GM21717 (cell line): ENCODE results near the gene KCNH2.

Source experiments
- ATAC-seq: cut with Tn5 transposase; IDR thresholded peaks from one replicate; pipeline ENCODE4 v1.9.1; 2021; ENCODE audit warnings: mild to moderate bottlenecking, moderate library complexity; ENCODE audit not compliant: unreplicated experiment

Gene KCNH2

DNA sequence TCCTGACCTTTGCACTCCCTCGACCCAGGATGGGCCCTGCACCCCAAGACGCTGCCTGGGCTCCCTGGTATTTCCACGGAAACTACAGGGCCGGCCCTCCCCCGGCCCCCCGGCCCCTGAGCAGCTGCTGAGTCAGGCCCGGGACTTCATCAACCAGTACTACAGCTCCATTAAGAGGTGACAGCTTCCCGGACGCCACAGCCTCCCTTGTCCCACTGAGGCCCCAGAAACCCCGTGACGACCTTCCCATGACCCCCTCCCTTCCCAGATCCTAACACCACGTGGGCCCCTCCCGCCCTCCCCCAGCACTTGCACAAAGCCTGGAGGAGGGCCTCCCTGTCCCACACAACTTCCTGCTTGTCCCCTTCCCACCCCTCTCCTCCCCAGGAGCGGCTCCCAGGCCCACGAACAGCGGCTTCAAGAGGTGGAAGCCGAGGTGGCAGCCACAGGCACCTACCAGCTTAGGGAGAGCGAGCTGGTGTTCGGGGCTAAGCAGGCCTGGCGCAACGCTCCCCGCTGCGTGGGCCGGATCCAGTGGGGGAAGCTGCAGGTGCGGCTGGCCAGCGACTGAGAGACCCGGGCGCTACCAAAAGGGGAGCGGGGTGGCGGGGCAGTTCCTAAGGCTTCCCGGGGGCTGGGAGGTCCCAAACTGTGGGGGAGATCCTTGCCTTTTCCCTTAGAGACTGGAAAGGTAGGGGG is 18.4 kb upstream of the KCNH2 start:
- no peak for ATAC-seq

DNA sequence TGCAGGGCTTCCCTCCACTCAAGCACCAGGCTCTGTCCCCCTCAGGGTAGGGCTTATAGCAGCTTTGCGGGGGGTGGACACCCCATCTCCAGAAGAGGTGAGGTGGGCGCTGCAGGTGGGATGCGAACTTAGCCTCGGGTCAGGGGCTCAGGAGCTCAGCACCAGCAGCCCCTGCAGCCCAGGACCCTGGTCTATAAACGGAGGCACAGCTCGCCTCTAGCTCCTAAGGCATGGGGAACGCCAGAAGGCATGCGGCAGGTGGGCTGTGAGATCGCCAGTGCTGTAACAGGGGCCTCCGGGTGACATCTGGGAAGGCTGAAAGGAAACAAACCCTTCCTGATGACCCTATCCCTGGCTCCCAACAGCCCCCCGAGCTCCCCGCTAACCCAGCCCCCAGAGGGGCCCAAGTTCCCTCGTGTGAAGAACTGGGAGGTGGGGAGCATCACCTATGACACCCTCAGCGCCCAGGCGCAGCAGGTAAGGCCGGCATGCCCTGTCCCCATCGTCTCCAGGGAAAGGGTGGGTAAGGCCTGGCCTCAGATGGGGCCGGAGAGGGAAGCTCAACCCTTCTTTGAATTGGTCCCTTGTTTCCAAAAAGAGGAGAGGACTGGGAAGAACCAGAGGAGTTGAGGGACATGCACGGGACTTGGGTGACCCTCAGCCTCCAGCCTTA is 16.9 kb upstream of the KCNH2 start:
- ATAC-seq, result no peak

DNA sequence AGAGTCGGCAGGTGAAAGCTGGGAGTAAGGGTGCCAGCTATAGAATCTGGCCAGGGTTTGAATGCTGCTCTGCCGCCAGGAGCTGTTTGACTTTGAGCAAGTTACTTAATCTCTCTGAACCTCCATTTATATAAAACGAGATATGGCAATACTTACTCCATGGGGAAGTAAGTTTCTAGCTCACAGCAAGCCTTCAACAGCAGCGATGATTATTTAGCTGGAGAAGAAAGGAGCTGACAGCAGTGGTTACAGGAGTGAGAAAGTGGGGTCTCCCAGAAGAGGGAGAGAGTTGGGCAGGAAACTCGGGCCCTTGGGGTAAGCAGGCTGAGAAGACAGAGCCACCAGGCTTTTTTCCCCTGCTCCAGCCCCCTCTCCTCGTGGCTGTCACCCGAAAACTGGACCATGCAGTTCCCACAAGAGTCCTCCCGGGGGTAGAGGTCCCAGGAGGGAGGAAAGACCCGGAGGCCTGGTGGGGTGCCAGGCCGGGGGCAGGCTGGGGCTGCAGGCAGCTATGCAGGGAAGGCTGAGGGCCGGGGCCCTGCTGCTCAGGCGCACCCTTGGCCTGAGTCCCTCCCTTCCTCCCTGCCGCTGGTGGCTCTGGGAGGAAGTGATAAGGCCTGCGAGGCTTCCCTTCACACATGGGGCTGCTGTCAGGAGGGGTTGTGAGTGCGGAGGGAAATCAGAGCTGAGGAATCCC is 16.2 kb upstream of the KCNH2 start:
- ATAC-seq, result no peak

DNA sequence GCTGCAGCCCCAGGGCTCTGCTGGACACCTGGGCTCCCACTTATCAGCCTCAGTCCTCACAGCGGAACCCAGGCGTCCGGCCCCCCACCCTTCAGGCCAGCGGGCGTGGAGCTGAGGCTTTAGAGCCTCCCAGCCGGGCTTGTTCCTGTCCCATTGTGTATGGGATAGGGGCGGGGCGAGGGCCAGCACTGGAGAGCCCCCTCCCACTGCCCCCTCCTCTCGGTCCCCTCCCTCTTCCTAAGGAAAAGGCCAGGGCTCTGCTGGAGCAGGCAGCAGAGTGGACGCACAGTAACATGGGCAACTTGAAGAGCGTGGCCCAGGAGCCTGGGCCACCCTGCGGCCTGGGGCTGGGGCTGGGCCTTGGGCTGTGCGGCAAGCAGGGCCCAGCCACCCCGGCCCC is 15.4 kb upstream of the KCNH2 start:
- ATAC-seq, result no peak

DNA sequence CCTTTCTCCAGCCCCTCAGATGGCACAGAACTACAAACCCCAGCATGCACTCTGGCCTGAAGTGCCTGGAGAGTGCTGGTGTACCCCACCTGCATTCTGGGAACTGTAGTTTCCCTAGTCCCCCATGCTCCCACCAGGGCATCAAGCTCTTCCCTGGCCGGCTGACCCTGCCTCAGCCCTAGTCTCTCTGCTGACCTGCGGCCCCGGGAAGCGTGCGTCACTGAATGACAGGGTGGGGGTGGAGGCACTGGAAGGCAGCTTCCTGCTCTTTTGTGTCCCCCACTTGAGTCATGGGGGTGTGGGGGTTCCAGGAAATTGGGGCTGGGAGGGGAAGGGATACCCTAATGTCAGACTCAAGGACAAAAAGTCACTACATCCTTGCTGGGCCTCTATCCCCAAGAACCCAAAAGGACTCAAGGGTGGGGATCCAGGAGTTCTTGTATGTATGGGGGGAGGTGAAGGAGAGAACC is 14.7 kb upstream of the KCNH2 start:
- ATAC-seq, result no peak

DNA sequence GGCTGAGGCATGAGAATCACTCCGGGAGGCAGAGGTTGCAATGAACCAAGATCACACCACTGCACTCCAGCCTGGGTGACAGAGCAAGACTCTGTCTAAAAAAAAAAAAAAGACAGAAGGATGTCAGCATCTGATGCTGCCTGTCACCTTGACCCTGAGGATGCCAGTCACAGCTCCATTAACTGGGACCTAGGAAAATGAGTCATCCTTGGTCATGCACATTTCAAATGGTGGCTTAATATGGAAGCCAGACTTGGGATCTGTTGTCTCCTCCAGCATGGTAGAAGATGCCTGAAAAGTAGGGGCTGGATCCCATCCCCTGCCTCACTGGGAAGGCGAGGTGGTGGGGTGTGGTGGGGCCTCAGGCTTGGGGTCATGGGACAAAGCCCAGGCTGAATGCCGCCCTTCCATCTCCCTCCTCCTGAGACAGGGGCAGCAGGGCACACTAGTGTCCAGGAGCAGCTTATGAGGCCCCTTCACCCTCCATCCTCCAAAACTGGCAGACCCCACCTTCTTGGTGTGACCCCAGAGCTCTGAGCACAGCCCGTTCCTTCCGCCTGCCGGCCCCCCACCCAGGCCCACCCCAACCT is 14.0 kb upstream of the KCNH2 start:
- no peak for ATAC-seq

DNA sequence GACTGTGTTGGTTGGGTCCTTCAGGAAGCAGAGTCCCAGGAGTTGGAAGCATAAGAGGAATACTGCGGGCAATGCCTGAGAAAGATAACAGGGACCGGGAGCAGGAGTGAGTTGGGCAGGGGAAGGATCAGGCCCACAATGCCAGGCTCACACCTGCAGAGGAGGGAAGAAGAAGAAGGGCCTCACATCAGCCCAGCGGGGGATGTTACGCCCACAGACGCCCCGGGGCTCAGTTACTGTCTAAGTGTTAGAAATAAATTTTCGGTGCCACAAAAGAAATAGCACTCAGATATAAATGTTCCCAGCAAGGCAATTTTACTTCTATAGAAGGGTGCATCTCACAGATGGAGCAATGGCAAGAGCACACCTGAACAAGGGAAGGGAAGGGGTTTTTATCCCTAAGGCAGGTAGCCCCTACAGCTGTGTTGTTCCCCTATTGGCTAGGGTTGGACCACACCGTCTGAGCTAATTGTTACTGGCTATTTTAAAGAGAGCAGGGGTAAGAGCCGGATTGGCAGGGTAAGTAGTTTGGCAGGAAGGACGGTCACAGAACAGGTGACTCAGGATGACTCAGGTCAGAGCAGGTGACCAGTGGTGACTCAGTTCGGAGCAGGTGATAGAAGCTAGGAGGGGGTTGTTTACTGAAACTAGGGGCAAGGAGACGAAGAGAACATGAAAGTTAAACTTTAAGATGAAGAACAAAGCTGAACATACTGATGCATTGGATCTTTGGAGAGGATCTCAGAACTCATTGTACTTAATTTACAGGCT is 12.5 kb upstream of the KCNH2 start, which contains the start of gene NOS3:
Gene NOS3 (plus strand): TSS at position 602 of the 771 bp plus-strand sequence. CDS start 2,787 bp downstream, outside the sequence.
- no peak for ATAC-seq

DNA sequence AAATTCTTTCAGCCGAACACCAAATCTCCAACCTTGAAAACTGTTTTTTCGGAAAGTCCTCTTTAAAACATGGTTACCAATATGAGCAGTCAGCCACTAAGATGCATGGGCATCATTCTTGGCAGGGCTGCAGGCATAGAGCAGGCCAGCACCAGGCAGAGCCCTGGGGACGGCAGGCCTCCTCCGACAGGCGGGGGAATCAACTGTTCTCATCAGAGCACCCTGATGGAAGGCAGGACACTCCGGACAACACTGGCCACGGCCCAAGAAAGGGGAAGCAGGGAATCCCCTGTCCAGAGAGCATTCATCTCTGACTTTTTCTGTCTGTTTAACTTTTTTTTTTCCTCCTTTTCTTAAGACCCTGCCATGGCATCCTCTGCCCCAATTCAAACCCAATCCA is 11.3 kb upstream of the KCNH2 start:
- no peak for ATAC-seq

DNA sequence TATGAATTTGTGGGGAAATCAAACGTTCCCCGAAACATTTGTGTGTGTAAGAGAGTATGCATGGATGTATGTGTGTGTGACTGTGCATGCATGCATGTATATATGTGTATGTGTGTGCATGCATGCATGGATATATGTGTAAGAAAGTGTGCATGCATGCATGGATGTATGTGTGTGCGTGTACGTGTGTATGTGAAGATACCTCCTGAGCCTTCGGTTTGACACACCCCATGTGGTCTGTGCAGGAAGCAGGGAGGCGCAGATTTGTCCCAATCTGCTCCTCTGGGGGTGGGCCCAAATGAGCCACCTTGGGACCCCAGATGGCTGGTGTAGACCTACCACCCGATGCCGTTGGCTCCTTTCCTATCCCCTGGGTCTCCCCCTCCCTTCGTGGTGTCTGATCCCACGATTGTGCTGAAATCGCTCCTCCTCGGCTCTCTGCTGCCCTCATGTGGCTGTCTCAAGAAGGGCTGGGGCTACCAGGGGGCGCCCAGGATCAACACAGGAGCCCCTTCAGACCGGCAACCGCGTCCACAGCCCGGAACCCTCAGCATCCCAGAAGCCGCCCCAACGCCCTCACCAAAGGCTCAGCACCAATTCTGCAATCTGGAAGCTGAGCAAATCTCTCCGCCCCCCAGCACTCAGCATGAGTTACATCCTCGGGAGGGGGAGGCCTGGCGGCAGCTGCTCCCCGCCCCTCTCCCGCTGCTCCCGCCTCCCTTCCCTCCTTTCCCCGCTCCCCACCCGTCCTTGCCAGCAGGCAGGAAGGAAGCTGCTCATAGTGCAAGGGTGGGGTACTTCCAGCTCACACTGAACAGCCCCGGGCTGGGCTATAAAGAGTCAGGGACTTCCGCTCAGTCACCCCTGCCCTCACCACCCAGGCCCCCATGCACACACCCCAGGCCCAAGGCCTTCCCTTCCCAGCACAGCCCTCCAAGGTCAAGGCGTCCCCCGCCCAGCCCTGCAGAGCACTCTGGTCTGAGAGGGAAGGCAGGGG is 10.4 kb upstream of the KCNH2 start:
- ATAC-seq, result no peak

DNA sequence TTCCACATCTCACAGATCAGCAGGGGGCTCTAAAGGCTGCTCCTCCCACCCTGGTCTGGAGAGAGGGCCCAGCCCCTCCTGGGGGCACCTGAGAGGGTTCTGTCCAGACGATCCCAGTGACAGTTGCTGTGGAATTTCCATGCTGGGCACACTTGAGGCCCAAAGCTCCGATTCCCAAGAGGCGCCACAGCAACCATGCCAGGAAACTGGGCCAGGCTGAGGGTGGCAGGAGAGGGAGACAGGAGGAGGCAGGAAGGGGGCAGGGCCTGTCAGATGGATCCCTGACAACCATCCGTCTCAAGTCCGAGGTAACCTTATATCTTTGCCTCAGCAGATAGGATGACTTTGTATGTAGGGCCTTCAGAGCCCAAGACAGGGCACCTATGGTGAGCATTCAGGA is 8.4 kb upstream of the KCNH2 start:
- no peak for ATAC-seq

DNA sequence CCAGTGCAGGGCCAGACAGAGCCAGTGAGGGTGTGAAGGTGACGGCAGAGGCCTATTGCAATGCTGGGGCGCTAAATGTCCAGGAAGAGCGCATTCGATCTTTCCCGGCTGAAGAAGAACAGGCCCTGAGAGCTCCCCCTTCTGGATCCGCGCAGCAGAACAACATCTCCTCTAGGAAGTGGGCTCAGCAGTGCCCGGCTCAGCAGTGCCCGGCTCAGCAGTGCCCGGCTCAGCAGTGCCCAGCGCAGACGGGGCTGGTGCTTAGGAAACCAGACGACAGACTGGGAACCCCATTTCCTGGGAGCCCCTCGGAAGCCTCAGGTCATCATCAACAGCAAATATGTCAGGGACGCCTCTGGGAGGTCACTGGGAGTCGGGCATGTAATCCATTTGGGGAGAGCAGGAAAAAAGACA is 8.0 kb upstream of the KCNH2 start:
- no peak for ATAC-seq

DNA sequence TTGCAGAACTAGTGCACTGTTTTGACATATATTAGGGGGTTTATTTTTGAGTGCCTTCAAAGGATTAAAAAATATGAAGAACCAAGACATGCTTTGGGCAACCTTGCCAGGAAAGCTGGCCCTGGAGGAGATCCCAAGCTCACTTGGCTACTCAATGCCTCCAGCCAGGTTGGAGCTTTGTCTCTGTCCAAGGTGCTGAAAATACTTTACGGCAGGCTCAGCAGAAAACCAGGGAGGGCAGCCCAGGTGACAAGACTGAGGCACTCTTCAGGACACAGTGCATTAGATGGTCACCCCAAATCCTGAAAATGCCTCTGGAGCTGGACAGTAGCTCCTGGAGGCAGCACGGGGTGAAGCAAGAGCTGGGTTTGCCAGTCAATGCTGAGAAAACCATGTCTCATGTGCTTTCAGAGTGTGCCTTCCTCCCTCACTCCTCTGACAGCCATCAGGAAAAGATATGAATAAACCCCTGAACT is 5.8 kb upstream of the KCNH2 start:
- no peak for ATAC-seq

DNA sequence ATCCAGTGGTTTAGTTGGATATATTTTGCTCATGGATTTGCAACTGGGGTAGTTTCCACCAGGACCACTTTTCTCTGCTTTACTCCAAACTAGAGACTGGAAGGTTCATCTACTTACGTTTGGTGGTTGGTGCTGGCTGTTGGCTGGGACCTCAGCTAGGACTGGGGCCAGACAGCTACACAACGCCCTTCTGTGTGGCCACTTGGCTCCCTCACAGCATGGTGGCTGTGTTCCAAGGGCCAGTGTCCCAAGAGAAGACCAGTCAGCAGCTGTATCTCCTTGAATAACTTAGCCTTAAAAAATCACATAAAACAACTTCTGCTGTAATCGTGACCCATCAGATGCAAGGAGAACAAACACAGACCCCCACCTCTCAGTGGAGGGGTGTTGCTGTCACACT is 4.2 kb upstream of the KCNH2 start:
- no peak for ATAC-seq

DNA sequence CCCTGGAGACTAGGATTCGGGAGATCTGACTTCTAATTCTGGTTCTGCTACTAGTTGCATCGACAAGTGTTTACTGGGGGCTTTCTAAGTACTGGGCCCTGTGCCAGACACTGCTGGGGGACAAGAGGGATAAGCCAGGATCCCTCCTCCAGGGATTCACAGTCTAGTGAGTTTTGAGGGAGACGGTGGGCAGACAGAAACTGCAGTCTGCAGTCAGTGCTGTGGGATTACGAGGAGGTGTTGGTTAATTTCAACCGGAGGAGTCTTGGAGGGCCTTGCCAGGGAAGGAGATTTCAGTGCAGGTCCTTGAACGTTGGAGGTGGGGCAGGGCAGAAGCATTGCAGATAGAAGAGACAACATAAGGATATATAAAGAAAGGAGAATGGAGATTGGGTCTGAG is 3.5 kb upstream of the KCNH2 start:
- no peak for ATAC-seq

DNA sequence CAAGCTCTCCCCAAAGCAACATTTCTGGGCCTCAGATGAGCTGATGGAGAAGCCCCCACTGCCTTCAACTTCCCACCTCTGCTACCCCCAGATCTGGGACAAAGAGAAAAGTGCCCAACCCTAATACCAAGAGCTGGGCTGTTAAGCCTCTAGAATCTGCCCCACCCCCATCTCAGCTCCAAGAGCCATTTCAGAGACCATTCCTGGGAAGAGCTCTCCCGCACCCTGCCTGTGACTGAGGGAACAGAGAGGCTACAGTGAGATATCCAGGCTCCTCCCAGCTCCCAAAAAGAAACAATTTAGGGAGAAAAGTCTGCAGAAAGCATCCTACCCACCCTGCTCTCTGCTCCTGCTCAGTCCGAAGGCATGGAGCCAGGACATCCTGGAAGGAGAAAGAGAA is 2.5 kb upstream of the KCNH2 start:
- no peak for ATAC-seq

DNA sequence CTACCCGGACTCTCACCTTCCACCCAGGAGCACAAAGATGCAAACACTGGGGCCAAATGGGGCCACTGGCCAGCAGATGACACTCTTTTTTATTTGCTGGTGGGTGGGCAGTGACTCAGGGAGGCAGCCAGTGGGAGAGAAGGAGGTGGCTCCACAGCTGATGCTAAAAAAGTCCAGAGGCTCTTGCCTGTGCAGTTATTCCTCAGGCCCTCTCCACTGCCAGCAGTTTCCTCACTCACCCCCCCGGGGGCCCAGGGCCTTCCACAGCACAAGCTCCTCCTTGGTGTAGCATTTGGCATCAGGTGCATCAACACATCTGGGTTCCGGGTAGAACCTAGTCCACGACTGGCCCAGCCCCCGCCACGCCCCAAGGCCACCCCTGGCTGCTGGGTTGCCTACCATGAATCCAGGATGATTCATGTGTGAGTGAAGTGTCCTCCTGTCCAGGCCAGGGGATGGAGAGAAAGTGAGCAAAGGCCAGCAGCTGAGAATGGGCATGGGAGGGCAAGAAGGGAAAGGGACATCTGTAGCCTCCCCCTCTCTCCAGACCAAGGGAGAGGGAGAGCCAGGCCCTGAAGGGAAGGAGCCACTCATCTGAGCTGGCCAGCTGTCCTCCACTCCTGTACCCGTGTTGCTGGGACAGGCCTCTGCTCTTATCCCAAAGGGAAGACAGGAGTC is 1.7 kb upstream of the KCNH2 start:
- ATAC-seq, result no peak

DNA sequence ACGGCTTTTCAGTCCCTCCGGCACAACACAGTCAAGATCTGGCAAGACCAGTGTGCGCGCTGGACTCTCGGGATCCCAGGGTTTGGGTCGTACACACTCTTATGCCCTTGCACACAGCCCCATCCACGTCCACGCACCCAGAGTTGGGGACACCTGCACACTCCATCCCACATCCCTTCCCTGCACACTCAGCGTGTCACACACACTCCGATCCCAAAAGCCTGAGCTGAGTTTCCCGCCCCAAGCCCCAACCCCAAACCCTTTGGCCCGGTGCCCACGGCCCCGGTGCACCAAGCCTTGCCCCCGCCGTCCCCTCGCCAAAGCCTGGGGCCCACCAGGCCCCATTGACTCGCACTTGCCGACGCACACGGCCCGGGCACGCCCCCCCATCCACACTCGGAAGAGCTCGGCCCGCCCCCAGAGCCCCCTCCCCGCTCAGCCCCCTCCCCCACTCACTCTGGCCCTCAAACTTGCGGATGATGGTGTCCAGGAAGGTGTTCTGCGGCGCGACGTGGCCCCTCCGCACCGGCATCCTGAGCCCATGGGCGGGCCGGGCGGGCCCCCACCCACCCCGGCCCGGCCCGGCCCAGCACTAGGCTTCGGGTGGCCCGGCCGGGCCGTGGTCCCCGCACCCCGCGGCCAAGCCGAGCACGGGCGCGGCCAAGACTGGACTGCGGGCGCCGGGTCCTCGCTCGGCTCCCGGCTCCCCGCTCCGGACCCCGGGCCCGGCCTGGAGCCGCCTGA is 567 bp downstream of the KCNH2 start:
- ATAC-seq, result no peak
